Adrenal gland (tissue), 5 donors: ENCODE data around the gene THSD4.

Source experiments
- CTCF ChIP-seq, 6 experiments: fragments of 450-650 bp in 4 of 6; fragments of 200-600 bp in 2 of 6; sonication (generic) in 1 of 6; IDR thresholded peaks; 1 replicate in 5 of 6; 2 replicates in 1 of 6; pipeline versions ENCODE4 v1.5.1 to v1.8.0; 2016 to 2021; ENCODE audit warnings: antibody characterized with exemption in 6 of 6, mild to moderate bottlenecking in 2 of 6, moderate library complexity in 1 of 6
- POLR2A ChIP-seq, 2 donors: fragments of 450-650 bp; IDR thresholded peaks; one replicate each; pipeline ENCODE4 v1.6.1; 2017; ENCODE audit warnings: antibody characterized with exemption in 2 of 2, mild to moderate bottlenecking in 2 of 2, moderate library complexity in 1 of 2
- donor health status: DM: no; HTN: no; CAD: no.

GRCh38 chr15:71538181-71538580 is 422.9 kb downstream of the THSD4 start:
- TF ChIP-seq CTCF (IDR thresholded peaks at IDR 0.05) (no peak), POLR2A (IDR thresholded peaks at IDR 0.05) (no peak)
